HG03064 (cell line): ENCODE results near the gene CCDC198.
A peak's percentile ranks its signal among the peaks of the same experiment; 100 is the strongest.

ENCODE experiments used
- ATAC-seq: cut with Tn5 transposase; IDR thresholded peaks from one replicate; pipeline ENCODE4 v1.9.1; 2021; ENCODE audit warnings: low read depth; ENCODE audit not compliant: unreplicated experiment

Gene CCDC198

GRCh38 chr14:57470909-57471308 is 22.7 kb downstream of the CCDC198 start:
- no peak for ATAC-seq

- ATAC-seq = peak; percentile 91
Measured at GRCh38 chr14:57464008-57464730, 29.5 kb downstream of the CCDC198 start.

GRCh38 chr14:57462551-57462950 is 31.1 kb downstream of the CCDC198 start:
- ATAC-seq = no peak

- no peak for ATAC-seq
Measured at GRCh38 chr14:57461777-57462320, 31.8 kb downstream of the CCDC198 start.

- no peak for ATAC-seq
Measured at GRCh38 chr14:57435923-57436322, 57.7 kb downstream of the CCDC198 start.

GRCh38 chr14:57420986-57421385 is 72.7 kb downstream of the CCDC198 start:
- ATAC-seq = no peak

GRCh38 chr14:57420033-57420432 is 73.6 kb downstream of the CCDC198 start:
- no peak for ATAC-seq
